ENCODE results near the gene BARX2. TPM values are rescaled to one million over a fixed set of nuclear protein-coding genes. Genes with fewer than 3 reads are reported as not detected.
"Not testable (repeated sequence)": the region's sequence is repeated elsewhere in the genome, so short reads cannot be mapped to it uniquely, and the experiment has no call there.

BARX2 gene
- total RNA-seq, result 1 to 10 TPM in 1 of 2 donors, under 1 TPM in 1; 0.35 to 1.4 TPM

DNA sequence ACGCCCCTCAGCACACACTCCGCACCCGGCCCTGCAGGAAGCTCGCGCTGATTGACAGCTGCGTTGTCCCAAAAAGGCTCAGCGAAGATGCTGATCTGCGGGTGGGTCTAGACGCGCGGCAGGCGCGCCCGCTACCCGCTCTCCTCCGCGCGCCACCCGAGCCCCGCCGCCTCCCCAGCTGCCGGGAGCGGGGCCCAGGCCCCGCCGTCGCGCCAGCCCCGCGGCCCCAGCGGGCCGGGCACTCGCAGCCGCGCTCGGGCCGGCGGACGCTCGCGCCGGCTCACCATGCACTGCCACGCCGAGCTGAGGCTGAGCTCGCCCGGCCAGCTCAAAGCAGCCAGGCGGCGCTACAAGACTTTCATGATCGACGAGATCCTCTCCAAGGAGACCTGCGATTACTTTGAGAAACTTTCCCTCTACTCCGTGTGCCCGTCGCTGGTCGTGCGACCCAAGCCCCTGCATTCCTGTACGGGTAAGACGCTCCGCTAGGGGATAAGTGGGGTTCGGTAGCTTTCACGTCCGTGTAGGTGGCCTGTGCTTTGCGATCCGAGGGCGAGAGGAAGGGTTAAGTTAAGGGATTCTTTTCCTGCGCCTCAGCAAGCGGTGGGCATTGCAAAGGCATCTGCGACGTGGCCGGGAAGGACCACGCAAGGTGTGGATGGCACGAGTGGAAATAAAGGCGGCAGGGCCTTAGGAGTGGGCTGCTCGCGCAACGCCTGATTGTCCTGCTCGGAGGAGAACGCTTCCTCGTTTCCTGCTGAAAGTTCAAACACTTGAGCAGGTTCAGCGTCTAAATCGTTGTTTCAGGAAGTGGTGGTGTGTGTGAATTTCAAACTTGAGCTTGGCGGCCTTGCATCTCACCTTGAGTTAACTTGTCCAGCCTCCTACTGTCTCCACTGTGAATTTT lies at the start of gene BARX2:
Gene BARX2, plus strand, starts transcription at position 98 of the 907 bp plus-strand sequence. Its CDS starts 188 bp downstream, at position 286.
- TF ChIP-seq, protein P1, sequence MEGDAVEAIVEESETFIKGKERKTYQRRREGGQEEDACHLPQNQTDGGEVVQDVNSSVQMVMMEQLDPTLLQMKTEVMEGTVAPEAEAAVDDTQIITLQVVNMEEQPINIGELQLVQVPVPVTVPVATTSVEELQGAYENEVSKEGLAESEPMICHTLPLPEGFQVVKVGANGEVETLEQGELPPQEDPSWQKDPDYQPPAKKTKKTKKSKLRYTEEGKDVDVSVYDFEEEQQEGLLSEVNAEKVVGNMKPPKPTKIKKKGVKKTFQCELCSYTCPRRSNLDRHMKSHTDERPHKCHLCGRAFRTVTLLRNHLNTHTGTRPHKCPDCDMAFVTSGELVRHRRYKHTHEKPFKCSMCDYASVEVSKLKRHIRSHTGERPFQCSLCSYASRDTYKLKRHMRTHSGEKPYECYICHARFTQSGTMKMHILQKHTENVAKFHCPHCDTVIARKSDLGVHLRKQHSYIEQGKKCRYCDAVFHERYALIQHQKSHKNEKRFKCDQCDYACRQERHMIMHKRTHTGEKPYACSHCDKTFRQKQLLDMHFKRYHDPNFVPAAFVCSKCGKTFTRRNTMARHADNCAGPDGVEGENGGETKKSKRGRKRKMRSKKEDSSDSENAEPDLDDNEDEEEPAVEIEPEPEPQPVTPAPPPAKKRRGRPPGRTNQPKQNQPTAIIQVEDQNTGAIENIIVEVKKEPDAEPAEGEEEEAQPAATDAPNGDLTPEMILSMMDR (IDR thresholded peaks at IDR 0.05), result peak in 1 of 2 donors; percentile 44
- peaks cover 17 to 38% of the 10 kb centered on the region in 2 donors for H3K27me3 ChIP-seq
- no peaks in the 10 kb centered on the region for H3K36me3 ChIP-seq
- H3K9me3 ChIP-seq, result no peaks in the 10 kb centered on the region
- DNase-seq (ENCODE audit: low spot score), result no peak
- H3K4me3 ChIP-seq, result peak within 1 kb of the TSS; percentile 9 to 45
- H3K27ac ChIP-seq, result no peak within 1 kb of the TSS
- H3K4me1 ChIP-seq, result peaks cover 0 to 33% of the 10 kb centered on the region in 2 donors

- no peak overlapping the region for H3K27ac ChIP-seq
- peaks cover 0 to 7% of the 10 kb centered on the region in 2 donors for H3K4me1 ChIP-seq
- no peaks in the 10 kb centered on the region for H3K9me3 ChIP-seq
- H3K27me3 ChIP-seq, result no peaks in the 10 kb centered on the region
- H3K36me3 ChIP-seq, result no peaks in the 10 kb centered on the region
- TF ChIP-seq, protein P1 (IDR thresholded peaks at IDR 0.05), result no peak
- H3K4me3 ChIP-seq, result no peak overlapping the region
- DNase-seq (ENCODE audit: low spot score), result no peak
Measured at GRCh38 chr11:129326921-129327320, 48.7 kb upstream of the BARX2 start.

DNA sequence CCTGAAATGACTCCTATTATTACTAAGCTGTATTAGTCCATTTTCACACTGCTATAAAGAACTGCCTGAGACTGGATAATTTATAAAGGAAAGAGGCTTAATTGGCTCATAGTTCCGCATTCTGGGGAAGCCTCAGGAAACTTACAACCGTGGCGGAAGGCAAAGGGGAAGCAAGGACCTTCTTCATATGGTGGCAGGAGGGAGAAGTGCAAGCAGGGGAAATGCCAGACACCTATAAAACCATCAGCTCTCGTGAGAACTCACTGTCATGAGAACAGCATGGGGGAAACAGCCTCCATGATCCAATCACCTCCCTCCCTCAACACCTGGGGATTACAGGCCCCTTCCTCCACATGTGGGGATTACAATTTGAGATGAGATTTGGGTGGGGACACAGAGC lies 47.9 kb upstream of the BARX2 start:
- not testable (repeated sequence) for H3K4me3 ChIP-seq; H3K4me1 ChIP-seq; H3K9me3 ChIP-seq; H3K27ac ChIP-seq; H3K36me3 ChIP-seq; DNase-seq (ENCODE audit: low spot score); H3K27me3 ChIP-seq

DNA sequence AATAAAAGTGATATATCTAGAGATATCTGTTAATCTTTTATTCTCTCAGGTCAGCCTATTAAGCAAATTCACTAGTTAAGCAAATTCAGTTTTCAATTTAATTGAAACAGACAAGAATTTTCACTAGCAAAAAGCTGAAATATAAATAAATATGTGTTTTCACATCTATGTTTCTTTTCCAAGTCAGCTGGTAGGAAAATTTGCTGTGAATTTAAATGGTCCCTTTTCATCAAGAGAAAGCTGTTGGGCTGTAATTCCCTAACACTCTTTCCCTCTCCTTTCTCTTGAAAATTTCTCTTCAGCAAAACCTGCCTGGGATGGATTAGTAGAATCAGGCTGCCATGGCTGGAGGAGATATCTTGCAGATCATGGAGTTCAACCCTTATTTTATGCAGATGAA lies 46.9 kb upstream of the BARX2 start:
- TF ChIP-seq, protein P1 (IDR thresholded peaks at IDR 0.05), result no peak
- Histone ChIP-seq H3K4me1 (peaks cover 0 to 7% of the 10 kb centered on the region in 2 donors), H3K27ac (no peak overlapping the region), H3K4me3 (no peak overlapping the region), H3K36me3 (no peaks in the 10 kb centered on the region), H3K27me3 (no peaks in the 10 kb centered on the region), H3K9me3 (no peaks in the 10 kb centered on the region)
- DNase-seq (ENCODE audit: low spot score), result no peak

DNA sequence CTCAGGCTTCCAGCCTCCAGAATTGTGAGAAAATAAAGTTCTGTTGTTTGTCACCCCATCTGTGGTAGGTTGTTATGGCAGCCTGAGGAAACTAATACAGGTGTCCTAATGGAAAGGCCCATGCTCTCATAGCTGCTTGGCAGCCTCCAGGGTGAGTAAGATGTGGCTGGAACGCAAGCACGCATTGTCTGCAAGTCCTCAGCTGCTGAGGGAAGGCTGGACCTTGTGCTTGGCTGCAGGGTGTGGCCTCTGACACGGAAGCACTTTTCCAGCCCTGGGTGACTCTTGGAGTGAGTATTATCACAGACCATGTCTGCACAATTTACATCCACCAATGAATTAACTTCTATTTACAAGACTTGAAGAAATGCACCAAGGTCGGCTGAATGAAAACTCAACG lies 44.4 kb upstream of the BARX2 start:
- H3K4me1 ChIP-seq, result no peaks in the 10 kb centered on the region
- H3K9me3 ChIP-seq, result no peaks in the 10 kb centered on the region
- DNase-seq (ENCODE audit: low spot score), result no peak
- no peaks in the 10 kb centered on the region for H3K36me3 ChIP-seq
- no peak overlapping the region for H3K27ac ChIP-seq
- no peak overlapping the region for H3K4me3 ChIP-seq
- TF ChIP-seq, protein P1 (IDR thresholded peaks at IDR 0.05), result no peak
- no peaks in the 10 kb centered on the region for H3K27me3 ChIP-seq

- Histone ChIP-seq H3K9me3 (no peaks in the 10 kb centered on the region), H3K4me1 (no peaks in the 10 kb centered on the region), H3K36me3 (no peaks in the 10 kb centered on the region), H3K27ac (no peak overlapping the region), H3K27me3 (no peaks in the 10 kb centered on the region), H3K4me3 (no peak overlapping the region)
- peak; percentile 88 for DNase-seq (ENCODE audit: low spot score)
- TF ChIP-seq, protein P1 (IDR thresholded peaks at IDR 0.05), result peak; percentile 75 to 93
Measured at GRCh38 chr11:129331871-129332274, 43.8 kb upstream of the BARX2 start.
